HCT116 (cell line): ENCODE measurements around the gene IMMT.

Source experiments
- ATF3 ChIP-seq: IDR thresholded peaks from 2 replicates; pipeline ENCODE4 v1.6.1; 2012
- CTCF ChIP-seq, 3 experiments: fragments of 200-600 bp in 1 of 3; sonication (generic) in 1 of 3; IDR thresholded peaks in 2 of 3; conservative IDR thresholded peaks in 1 of 3; 2 replicates each; pipeline ENCODE4 v1.5.1; 2012 to 2017; ENCODE audit warnings: low read depth in 2 of 3, low read length in 2 of 3, antibody characterized with exemption in 1 of 3, borderline replicate concordance in 1 of 3, control low read depth in 1 of 3, mild to moderate bottlenecking in 1 of 3, mixed read lengths in 1 of 3, mixed run types in 1 of 3, moderate library complexity in 1 of 3; ENCODE audit not compliant: insufficient read depth in 1 of 3
- EZH2 ChIP-seq: fragments of 200-600 bp; sonication (generic); IDR thresholded peaks from 2 replicates; pipeline ENCODE4 v1.6.1; 2017; ENCODE audit warnings: antibody characterized with exemption, mixed run types
- POLR2A ChIP-seq: IDR thresholded peaks from 2 replicates; pipeline ENCODE4 v1.7.0; 2011; ENCODE audit warnings: borderline replicate concordance; ENCODE audit not compliant: insufficient read depth, insufficient read length; ENCODE audit errors: extremely low read depth
- SIN3A ChIP-seq: IDR thresholded peaks from 2 replicates; pipeline ENCODE4 v1.6.1; 2012; ENCODE audit warnings: low read depth
- SP1 ChIP-seq: IDR thresholded peaks from 2 replicates; pipeline ENCODE4 v1.6.1; 2012; ENCODE audit warnings: low read depth
- TCF7L2 ChIP-seq: IDR thresholded peaks from 2 replicates; pipeline ENCODE4 v1.7.0; 2011; ENCODE audit warnings: borderline replicate concordance, inconsistent platforms; ENCODE audit not compliant: insufficient read depth, insufficient read length; ENCODE audit errors: extremely low read depth

GRCh38 chr2:86233436-86233835 lies 38.2 kb upstream of the IMMT start:
- TF ChIP-seq EZH2: no peak
- no peak for TF ChIP-seq POLR2A
- no peak for TF ChIP-seq TCF7L2
- TF ChIP-seq CTCF (IDR thresholded peaks at IDR 0.05 in 2 of 3, conservative IDR thresholded peaks at IDR 0.05 in 1 of 3; ENCODE audit: borderline replicate concordance in 1 of 3, insufficient read depth in 1 of 3, low read depth in 2 of 3, low read length in 2 of 3): no peak
- TF ChIP-seq SP1: no peak
- TF ChIP-seq SIN3A: no peak
- TF ChIP-seq ATF3: no peak
